GM18873 (cell line): ENCODE results near the gene ALDH3A1.
"Not testable (repeated sequence)": the region's sequence is repeated elsewhere in the genome, so short reads cannot be mapped to it uniquely, and the experiment has no call there.

ENCODE experiments used
- ATAC-seq: cut with Tn5 transposase; IDR thresholded peaks from one replicate; pipeline ENCODE4 v1.9.1; 2021; ENCODE audit warnings: mild to moderate bottlenecking, moderate library complexity, moderate number of reproducible peaks; ENCODE audit not compliant: unreplicated experiment, low FRiP score

The ALDH3A1 gene

GRCh38 chr17:19747829-19748806 lies at the start of gene ALDH3A1:
Gene ALDH3A1 (minus strand): TSS chr17:19748298. CDS start chr17:19745129, 3,169 bp downstream.
- ATAC-seq = no peak

GRCh38 chr17:19796457-19796856 lies 48.4 kb upstream of the ALDH3A1 start:
- ATAC-seq = no peak

GRCh38 chr17:19791918-19792550 lies 43.9 kb upstream of the ALDH3A1 start:
- no peak for ATAC-seq

GRCh38 chr17:19787733-19788357 lies 39.7 kb upstream of the ALDH3A1 start:
- no peak for ATAC-seq

- ATAC-seq = no peak
Observed at GRCh38 chr17:19785854-19786253, 37.8 kb upstream of the ALDH3A1 start.

- no peak for ATAC-seq
Observed at GRCh38 chr17:19781488-19782458, 33.7 kb upstream of the ALDH3A1 start.

- ATAC-seq = no peak
Observed at GRCh38 chr17:19780846-19781245, 32.7 kb upstream of the ALDH3A1 start.

GRCh38 chr17:19773534-19773933 lies 25.4 kb upstream of the ALDH3A1 start:
- no peak for ATAC-seq

GRCh38 chr17:19771971-19772630 lies 24.0 kb upstream of the ALDH3A1 start:
- no peak for ATAC-seq

GRCh38 chr17:19770985-19771735 lies 23.1 kb upstream of the ALDH3A1 start:
- ATAC-seq = no peak

GRCh38 chr17:19769946-19770652 lies 22.0 kb upstream of the ALDH3A1 start:
- no peak for ATAC-seq

GRCh38 chr17:19768046-19768782 lies 20.1 kb upstream of the ALDH3A1 start:
- ATAC-seq = no peak

- ATAC-seq = no peak
Observed at GRCh38 chr17:19766421-19767270, 18.5 kb upstream of the ALDH3A1 start.

GRCh38 chr17:19766016-19766415 lies 17.9 kb upstream of the ALDH3A1 start:
- ATAC-seq = no peak

GRCh38 chr17:19763991-19764390 lies 15.9 kb upstream of the ALDH3A1 start:
- not testable (repeated sequence) for ATAC-seq

GRCh38 chr17:19763416-19763815 lies 15.3 kb upstream of the ALDH3A1 start:
- no peak for ATAC-seq
